ENCODE results near the gene KSR1.

DNA sequence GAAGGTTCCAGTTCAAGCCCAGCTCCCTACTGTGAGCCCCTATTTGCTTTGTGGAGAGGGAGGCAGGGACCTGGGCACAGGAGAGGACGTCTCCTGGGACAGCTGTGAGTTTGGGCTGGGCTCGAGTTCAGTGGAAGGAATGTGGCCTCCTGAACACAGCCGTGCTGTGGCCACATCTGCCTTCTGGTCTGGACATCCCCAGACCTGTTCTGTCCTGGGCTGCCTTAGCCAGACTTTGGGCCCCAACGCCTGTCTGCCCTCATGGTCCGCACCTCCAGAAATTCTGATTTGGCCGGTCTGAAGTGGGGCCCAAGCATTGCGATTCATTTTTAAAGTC, 114.3 kb downstream of the KSR1 start:
- TF ChIP-seq, protein P1, sequence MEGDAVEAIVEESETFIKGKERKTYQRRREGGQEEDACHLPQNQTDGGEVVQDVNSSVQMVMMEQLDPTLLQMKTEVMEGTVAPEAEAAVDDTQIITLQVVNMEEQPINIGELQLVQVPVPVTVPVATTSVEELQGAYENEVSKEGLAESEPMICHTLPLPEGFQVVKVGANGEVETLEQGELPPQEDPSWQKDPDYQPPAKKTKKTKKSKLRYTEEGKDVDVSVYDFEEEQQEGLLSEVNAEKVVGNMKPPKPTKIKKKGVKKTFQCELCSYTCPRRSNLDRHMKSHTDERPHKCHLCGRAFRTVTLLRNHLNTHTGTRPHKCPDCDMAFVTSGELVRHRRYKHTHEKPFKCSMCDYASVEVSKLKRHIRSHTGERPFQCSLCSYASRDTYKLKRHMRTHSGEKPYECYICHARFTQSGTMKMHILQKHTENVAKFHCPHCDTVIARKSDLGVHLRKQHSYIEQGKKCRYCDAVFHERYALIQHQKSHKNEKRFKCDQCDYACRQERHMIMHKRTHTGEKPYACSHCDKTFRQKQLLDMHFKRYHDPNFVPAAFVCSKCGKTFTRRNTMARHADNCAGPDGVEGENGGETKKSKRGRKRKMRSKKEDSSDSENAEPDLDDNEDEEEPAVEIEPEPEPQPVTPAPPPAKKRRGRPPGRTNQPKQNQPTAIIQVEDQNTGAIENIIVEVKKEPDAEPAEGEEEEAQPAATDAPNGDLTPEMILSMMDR (conservative IDR thresholded peaks at IDR 0.05; ENCODE audit: low read depth in 2 of 2): no peak
- TF ChIP-seq POLR2AphosphoS5 (IDR thresholded peaks at IDR 0.05; ENCODE audit: low read depth): no peak
- TF ChIP-seq, protein P2, sequence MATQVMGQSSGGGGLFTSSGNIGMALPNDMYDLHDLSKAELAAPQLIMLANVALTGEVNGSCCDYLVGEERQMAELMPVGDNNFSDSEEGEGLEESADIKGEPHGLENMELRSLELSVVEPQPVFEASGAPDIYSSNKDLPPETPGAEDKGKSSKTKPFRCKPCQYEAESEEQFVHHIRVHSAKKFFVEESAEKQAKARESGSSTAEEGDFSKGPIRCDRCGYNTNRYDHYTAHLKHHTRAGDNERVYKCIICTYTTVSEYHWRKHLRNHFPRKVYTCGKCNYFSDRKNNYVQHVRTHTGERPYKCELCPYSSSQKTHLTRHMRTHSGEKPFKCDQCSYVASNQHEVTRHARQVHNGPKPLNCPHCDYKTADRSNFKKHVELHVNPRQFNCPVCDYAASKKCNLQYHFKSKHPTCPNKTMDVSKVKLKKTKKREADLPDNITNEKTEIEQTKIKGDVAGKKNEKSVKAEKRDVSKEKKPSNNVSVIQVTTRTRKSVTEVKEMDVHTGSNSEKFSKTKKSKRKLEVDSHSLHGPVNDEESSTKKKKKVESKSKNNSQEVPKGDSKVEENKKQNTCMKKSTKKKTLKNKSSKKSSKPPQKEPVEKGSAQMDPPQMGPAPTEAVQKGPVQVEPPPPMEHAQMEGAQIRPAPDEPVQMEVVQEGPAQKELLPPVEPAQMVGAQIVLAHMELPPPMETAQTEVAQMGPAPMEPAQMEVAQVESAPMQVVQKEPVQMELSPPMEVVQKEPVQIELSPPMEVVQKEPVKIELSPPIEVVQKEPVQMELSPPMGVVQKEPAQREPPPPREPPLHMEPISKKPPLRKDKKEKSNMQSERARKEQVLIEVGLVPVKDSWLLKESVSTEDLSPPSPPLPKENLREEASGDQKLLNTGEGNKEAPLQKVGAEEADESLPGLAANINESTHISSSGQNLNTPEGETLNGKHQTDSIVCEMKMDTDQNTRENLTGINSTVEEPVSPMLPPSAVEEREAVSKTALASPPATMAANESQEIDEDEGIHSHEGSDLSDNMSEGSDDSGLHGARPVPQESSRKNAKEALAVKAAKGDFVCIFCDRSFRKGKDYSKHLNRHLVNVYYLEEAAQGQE (IDR thresholded peaks at IDR 0.05; ENCODE audit: unreplicated experiment): no peak
- no peak for TF ChIP-seq EZH2phosphoT487 (IDR thresholded peaks at IDR 0.05; ENCODE audit: unreplicated experiment)
- TF ChIP-seq EZH2 (IDR thresholded peaks at IDR 0.05; ENCODE audit: low read depth, unreplicated experiment): no peak
- no peak for TF ChIP-seq JUNB (IDR thresholded peaks at IDR 0.05; ENCODE audit: unreplicated experiment)
- TF ChIP-seq, protein P3, sequence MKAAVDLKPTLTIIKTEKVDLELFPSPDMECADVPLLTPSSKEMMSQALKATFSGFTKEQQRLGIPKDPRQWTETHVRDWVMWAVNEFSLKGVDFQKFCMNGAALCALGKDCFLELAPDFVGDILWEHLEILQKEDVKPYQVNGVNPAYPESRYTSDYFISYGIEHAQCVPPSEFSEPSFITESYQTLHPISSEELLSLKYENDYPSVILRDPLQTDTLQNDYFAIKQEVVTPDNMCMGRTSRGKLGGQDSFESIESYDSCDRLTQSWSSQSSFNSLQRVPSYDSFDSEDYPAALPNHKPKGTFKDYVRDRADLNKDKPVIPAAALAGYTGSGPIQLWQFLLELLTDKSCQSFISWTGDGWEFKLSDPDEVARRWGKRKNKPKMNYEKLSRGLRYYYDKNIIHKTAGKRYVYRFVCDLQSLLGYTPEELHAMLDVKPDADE (IDR thresholded peaks at IDR 0.05): no peak
